Prostate gland (tissue), 2 donors: ENCODE data around the gene CYSLTR1.

Experiments
- POLR2AphosphoS5 ChIP-seq: sonication (generic); formaldehyde crosslinking; IDR thresholded peaks from one replicate; pipeline ENCODE4 v1.6.1; 2017; ENCODE audit warnings: antibody characterized with exemption
- TF ChIP-seq, protein P1 (sequence below), 4 experiments: fragments of 200-600 bp in 2 of 4; fragments of 450-650 bp in 2 of 4; sonication (generic) in 2 of 4; IDR thresholded peaks; 1 replicate in 3 of 4; 2 replicates in 1 of 4; pipeline ENCODE4 v1.5.1; 2016 to 2019; ENCODE audit warnings: antibody characterized with exemption in 4 of 4, mild to moderate bottlenecking in 2 of 4, moderate library complexity in 2 of 4

DNA sequence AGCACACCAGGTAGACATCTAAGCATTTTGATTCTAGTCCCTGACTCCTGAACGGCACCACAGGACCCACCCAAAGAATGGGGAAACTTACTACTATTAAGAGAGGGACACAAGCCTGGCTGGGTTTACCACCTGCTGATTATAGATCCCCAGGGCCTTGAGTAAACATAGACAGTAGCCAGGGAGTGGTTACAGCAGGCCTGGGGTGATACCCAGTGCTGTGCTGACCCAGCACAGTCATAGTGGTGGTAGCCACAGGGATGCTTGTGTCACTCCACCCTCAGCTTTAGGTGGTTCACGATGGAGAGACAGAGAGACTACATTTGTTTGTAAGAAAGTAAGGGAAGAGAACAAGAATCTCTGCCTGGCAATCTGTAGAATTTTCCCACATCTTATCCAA is 11.7 kb downstream of the CYSLTR1 start:
- TF ChIP-seq, protein P1, sequence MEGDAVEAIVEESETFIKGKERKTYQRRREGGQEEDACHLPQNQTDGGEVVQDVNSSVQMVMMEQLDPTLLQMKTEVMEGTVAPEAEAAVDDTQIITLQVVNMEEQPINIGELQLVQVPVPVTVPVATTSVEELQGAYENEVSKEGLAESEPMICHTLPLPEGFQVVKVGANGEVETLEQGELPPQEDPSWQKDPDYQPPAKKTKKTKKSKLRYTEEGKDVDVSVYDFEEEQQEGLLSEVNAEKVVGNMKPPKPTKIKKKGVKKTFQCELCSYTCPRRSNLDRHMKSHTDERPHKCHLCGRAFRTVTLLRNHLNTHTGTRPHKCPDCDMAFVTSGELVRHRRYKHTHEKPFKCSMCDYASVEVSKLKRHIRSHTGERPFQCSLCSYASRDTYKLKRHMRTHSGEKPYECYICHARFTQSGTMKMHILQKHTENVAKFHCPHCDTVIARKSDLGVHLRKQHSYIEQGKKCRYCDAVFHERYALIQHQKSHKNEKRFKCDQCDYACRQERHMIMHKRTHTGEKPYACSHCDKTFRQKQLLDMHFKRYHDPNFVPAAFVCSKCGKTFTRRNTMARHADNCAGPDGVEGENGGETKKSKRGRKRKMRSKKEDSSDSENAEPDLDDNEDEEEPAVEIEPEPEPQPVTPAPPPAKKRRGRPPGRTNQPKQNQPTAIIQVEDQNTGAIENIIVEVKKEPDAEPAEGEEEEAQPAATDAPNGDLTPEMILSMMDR (IDR thresholded peaks at IDR 0.05) = no peak
- TF ChIP-seq POLR2AphosphoS5 = no peak
